GM12873 (cell line): Measurements from ENCODE around the gene PIP4P1.

Experiments used
- TF ChIP-seq, protein P1 (sequence below): IDR thresholded peaks from 2 replicates; pipeline ENCODE4 v1.5.1; 2012; ENCODE audit warnings: low read depth, mild to moderate bottlenecking, moderate library complexity, low read length, control low read depth; ENCODE audit not compliant: insufficient read depth; ENCODE audit errors: missing control alignments

PIP4P1 gene

DNA sequence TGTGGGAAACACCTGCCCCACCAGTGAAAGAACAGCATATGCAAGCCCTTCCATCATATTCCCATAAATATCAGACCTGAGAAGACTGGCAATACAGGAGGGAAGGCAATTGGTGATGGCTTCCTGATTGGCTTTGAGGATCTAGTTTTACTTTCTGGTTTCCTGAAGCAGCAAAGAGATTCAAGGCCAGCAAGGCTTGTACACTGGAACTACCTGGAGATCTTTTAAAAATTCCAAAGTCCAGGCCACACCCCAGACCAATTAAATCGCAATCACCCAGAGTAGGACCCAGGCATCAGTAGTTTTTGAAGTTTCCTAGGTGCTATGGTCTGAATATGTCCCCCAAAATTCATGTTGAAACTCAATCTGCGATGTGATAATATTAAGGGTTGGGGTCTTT is 45.0 kb downstream of the PIP4P1 start:
- TF ChIP-seq, protein P1, sequence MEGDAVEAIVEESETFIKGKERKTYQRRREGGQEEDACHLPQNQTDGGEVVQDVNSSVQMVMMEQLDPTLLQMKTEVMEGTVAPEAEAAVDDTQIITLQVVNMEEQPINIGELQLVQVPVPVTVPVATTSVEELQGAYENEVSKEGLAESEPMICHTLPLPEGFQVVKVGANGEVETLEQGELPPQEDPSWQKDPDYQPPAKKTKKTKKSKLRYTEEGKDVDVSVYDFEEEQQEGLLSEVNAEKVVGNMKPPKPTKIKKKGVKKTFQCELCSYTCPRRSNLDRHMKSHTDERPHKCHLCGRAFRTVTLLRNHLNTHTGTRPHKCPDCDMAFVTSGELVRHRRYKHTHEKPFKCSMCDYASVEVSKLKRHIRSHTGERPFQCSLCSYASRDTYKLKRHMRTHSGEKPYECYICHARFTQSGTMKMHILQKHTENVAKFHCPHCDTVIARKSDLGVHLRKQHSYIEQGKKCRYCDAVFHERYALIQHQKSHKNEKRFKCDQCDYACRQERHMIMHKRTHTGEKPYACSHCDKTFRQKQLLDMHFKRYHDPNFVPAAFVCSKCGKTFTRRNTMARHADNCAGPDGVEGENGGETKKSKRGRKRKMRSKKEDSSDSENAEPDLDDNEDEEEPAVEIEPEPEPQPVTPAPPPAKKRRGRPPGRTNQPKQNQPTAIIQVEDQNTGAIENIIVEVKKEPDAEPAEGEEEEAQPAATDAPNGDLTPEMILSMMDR, result no peak

- TF ChIP-seq, protein P1, result peak; percentile 66
Observed at GRCh38 chr14:20415782-20416206, 45.4 kb downstream of the PIP4P1 start.

- TF ChIP-seq, protein P1, result no peak
Observed at GRCh38 chr14:20413744-20414082, 47.5 kb downstream of the PIP4P1 start.

GRCh38 chr14:20412876-20413743 is 48.1 kb downstream of the PIP4P1 start, which contains the start of gene TEP1:
Gene TEP1, minus strand, starts transcription at chr14:20413501. Its CDS starts 5,062 bp downstream, at chr14:20408439.
- TF ChIP-seq, protein P1, result no peak

DNA sequence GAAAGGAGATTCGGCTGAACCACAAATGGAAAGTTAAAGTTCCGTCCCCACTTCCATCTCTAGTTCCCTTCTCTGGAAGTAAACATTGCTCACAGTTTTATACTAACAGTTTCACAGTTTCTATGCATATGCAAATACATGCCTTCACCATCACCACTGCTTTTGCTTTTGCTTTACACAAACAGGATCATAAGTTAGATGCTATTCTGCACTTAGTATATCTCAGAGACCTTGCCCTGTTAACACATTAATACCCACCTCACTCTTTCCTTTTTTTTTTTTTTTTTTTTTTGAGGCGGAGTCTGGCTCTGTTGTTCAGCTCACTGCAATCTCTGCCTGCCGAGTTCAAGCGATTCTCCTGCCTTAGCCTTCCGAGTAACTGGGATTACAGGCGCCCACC is 48.8 kb downstream of the PIP4P1 start:
- TF ChIP-seq, protein P1, result no peak

GRCh38 chr14:20409226-20409625 is 52.0 kb downstream of the PIP4P1 start:
- TF ChIP-seq, protein P1, result no peak
